A673 (cell line): Measurements from ENCODE around the gene LRRC4B.

Experiments
- CTCF ChIP-seq: fragments of 300-800, 200-600 bp; sonication (generic); conservative IDR thresholded peaks from 2 replicates; pipeline ENCODE4 v1.5.1; 2017; ENCODE audit warnings: low read depth, mild to moderate bottlenecking, antibody characterized with exemption, low read length, moderate library complexity, mixed read lengths
- EZH2 ChIP-seq: fragments of 200-600 bp; sonication (generic); IDR thresholded peaks from 2 replicates; pipeline ENCODE4 v1.6.1; 2017; ENCODE audit warnings: borderline replicate concordance, low read depth, mild to moderate bottlenecking, mixed read lengths, antibody characterized with exemption, low read length; ENCODE audit not compliant: poor library complexity, severe bottlenecking

- TF ChIP-seq CTCF (no peak), EZH2 (no peak)
Observed at GRCh38 chr19:50482916-50483315, 85.3 kb downstream of the LRRC4B start.
